NT2/D1 (cell line): ENCODE results near the gene KLHL1.

Experiments
- DNase-seq: peaks from one replicate; pipeline ENCODE4 v3.0.0-alpha.2; 2011; ENCODE audit warnings: low read depth, low spot score
- H3K27me3 ChIP-seq: 2 replicates; pipeline ENCODE4 v1.6.0; 2011; ENCODE audit warnings: mild to moderate bottlenecking; ENCODE audit not compliant: insufficient read length, insufficient read depth
- H3K36me3 ChIP-seq: 2 replicates; pipeline ENCODE4 v1.6.1; 2011; ENCODE audit warnings: mild to moderate bottlenecking, low read length, mixed read lengths; ENCODE audit not compliant: insufficient read depth, insufficient read length
- H3K4me1 ChIP-seq: 2 replicates; pipeline ENCODE4 v1.5.1; 2011; ENCODE audit not compliant: insufficient read depth, insufficient read length
- H3K4me3 ChIP-seq: 2 replicates; pipeline ENCODE4 v1.5.1; 2011; ENCODE audit warnings: low read depth; ENCODE audit not compliant: insufficient read length
- H3K9ac ChIP-seq: 2 replicates; pipeline ENCODE4 v1.6.0; 2011; ENCODE audit warnings: low read depth; ENCODE audit not compliant: insufficient read length
- H3K9me3 ChIP-seq: 2 replicates; pipeline ENCODE4 v1.5.1; 2011; ENCODE audit warnings: mild to moderate bottlenecking, low read length; ENCODE audit not compliant: insufficient read depth
- SUZ12 ChIP-seq: IDR thresholded peaks from 2 replicates; pipeline ENCODE4 v1.6.1; 2011; ENCODE audit not compliant: insufficient read length, insufficient read depth; ENCODE audit errors: extremely low read depth
- YY1 ChIP-seq: IDR thresholded peaks from 2 replicates; pipeline ENCODE4 v1.6.1; 2011; ENCODE audit not compliant: insufficient read length, insufficient read depth
- ZNF274 ChIP-seq: IDR thresholded peaks from 2 replicates; pipeline ENCODE4 v1.6.1; 2011; ENCODE audit warnings: mild to moderate bottlenecking, low read depth, low read length

KLHL1 gene

GRCh38 chr13:70014337-70014736 is 93.9 kb downstream of the KLHL1 start:
- no peak overlapping the region for H3K4me3 ChIP-seq
- no peak overlapping the region for H3K9ac ChIP-seq
- H3K27me3 ChIP-seq: no peaks in the 10 kb centered on the region
- DNase-seq: no peak
- TF ChIP-seq ZNF274 (no peak), SUZ12 (no peak), YY1 (no peak)
- no peaks in the 10 kb centered on the region for H3K36me3 ChIP-seq
- H3K9me3 ChIP-seq: no peaks in the 10 kb centered on the region
- no peaks in the 10 kb centered on the region for H3K4me1 ChIP-seq

GRCh38 chr13:69999875-70000274 is 108.4 kb downstream of the KLHL1 start:
- Histone ChIP-seq H3K4me3 (no peak overlapping the region), H3K4me1 (no peaks in the 10 kb centered on the region), H3K9ac (no peak overlapping the region), H3K27me3 (no peaks in the 10 kb centered on the region), H3K36me3 (no peaks in the 10 kb centered on the region), H3K9me3 (no peaks in the 10 kb centered on the region)
- DNase-seq: no peak
- TF ChIP-seq ZNF274 (no peak), YY1 (no peak), SUZ12 (no peak)

DNA sequence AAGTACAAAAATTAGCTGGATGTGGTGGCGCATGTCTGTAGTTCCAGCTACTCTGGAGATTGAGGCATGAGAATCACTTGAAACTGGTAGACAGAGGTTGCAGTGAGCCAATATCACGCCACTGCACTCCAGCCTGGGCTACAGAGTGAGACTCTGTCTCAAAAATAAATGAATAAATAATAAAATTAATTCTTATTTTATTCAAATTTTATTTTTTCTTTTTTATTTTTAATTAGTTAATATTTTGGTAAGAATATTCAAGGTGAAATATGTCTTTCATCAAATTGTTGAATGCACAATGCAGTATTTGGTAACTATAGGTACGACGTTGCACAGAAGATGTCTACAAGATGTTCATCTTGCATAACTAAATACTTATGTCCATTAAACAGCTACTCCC is 111.2 kb downstream of the KLHL1 start:
- Histone ChIP-seq H3K9ac (no peak overlapping the region), H3K36me3 (no peaks in the 10 kb centered on the region), H3K4me3 (no peak overlapping the region), H3K9me3 (no peaks in the 10 kb centered on the region), H3K27me3 (no peaks in the 10 kb centered on the region), H3K4me1 (no peaks in the 10 kb centered on the region)
- no peak for TF ChIP-seq YY1
- no peak for TF ChIP-seq SUZ12
- no peak for TF ChIP-seq ZNF274
- no peak for DNase-seq

- Histone ChIP-seq H3K27me3 (no peaks in the 10 kb centered on the region), H3K9me3 (no peaks in the 10 kb centered on the region), H3K4me3 (no peak overlapping the region), H3K36me3 (no peaks in the 10 kb centered on the region), H3K4me1 (no peaks in the 10 kb centered on the region), H3K9ac (no peak overlapping the region)
- TF ChIP-seq YY1: no peak
- TF ChIP-seq SUZ12: no peak
- TF ChIP-seq ZNF274: no peak
- no peak for DNase-seq
Measured at GRCh38 chr13:69980799-69981198, 127.5 kb downstream of the KLHL1 start.

DNA sequence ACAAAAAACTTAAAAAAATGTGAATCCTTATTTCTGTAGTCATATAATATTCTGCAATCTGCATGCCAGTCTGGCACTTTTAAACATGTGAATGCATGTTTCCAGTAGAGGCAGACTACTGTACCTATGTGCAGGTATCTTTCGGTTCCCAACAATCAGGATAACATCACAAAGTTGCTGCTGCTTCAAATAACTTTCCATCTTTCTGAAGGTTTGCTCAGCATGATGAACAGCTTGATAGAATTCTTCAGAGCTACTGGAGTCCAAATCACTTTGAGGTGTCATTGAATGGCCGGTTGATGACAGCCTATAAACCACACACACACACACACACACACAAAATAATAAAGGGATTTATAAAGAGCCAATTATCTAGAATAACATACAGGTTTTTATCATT is 132.8 kb downstream of the KLHL1 start:
- Histone ChIP-seq H3K9me3 (no peaks in the 10 kb centered on the region), H3K36me3 (no peaks in the 10 kb centered on the region), H3K4me3 (no peak overlapping the region), H3K9ac (no peak overlapping the region), H3K27me3 (no peaks in the 10 kb centered on the region), H3K4me1 (no peaks in the 10 kb centered on the region)
- TF ChIP-seq ZNF274: no peak
- TF ChIP-seq SUZ12: no peak
- no peak for TF ChIP-seq YY1
- no peak for DNase-seq

DNA sequence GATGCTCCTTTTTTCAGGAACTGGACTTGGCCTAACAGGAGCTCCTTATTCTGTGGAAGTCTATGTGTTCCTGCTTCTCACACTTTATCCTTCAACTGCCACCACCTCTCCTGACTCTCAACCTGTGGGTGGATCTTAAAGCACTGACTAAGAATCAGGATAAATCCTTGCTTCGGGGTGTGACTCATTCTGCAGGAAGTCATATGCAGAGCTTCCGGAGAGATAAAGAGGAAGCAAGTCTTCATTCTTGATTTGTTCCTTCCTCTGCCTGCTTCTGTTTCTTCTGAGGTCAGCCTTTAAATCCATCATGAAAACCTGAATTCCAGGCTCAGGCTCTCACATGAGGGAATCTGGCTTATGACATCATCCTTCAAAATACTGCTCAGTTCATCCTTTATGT is 137.7 kb downstream of the KLHL1 start:
- H3K9ac ChIP-seq: no peak overlapping the region
- DNase-seq: peak; percentile 5
- no peaks in the 10 kb centered on the region for H3K27me3 ChIP-seq
- no peaks in the 10 kb centered on the region for H3K4me1 ChIP-seq
- TF ChIP-seq YY1 (no peak), ZNF274 (no peak)
- H3K36me3 ChIP-seq: no peaks in the 10 kb centered on the region
- H3K9me3 ChIP-seq: no peaks in the 10 kb centered on the region
- H3K4me3 ChIP-seq: no peak overlapping the region

GRCh38 chr13:69959046-69959445 is 149.2 kb downstream of the KLHL1 start:
- TF ChIP-seq ZNF274: no peak
- no peak for TF ChIP-seq YY1
- no peak for TF ChIP-seq SUZ12
- Histone ChIP-seq H3K27me3 (no peaks in the 10 kb centered on the region), H3K9me3 (no peaks in the 10 kb centered on the region), H3K36me3 (no peaks in the 10 kb centered on the region), H3K4me1 (no peaks in the 10 kb centered on the region), H3K9ac (no peak overlapping the region), H3K4me3 (no peak overlapping the region)
- no peak for DNase-seq

DNA sequence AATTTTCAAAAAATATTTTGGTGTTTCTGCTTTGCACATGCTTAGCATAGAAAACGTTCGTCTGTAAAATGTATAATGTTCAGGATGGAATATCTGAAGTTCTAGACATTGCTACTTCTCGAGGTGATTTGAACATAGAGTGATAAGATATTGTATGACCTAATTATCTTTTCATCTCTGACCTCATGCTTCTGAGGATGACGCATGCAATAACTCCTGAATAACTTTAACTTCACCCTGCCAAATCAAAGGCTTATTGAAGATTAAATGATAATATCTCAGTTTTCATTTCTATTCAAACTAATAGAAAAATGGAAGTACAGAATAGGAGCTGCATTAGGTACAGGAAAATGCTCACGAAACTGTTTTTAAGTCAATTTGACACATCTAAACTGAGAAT is 151.4 kb downstream of the KLHL1 start:
- no peak overlapping the region for H3K4me3 ChIP-seq
- H3K4me1 ChIP-seq: no peaks in the 10 kb centered on the region
- no peak for DNase-seq
- H3K9ac ChIP-seq: no peak overlapping the region
- no peaks in the 10 kb centered on the region for H3K27me3 ChIP-seq
- no peaks in the 10 kb centered on the region for H3K36me3 ChIP-seq
- no peaks in the 10 kb centered on the region for H3K9me3 ChIP-seq
- no peak for TF ChIP-seq SUZ12
- no peak for TF ChIP-seq YY1
- TF ChIP-seq ZNF274: no peak
